Left ventricle myocardium superior (tissue), 1 donor: ENCODE measurements around the gene ADORA1. TPM values are rescaled to one million over a fixed set of nuclear protein-coding genes. Genes with fewer than 3 reads are reported as not detected.

Experiments used
- ATAC-seq: fragments of 200-7000 bp; cut with Tn5 transposase; one replicate; pipeline ENCODE4 v1.9.1; 2020; ENCODE audit warnings: mild to moderate bottlenecking, moderate library complexity
- DNase-seq: peaks from one replicate; pipeline ENCODE4 v3.0.0-alpha.2; 2020
- intact Hi-C: fragments of 100-400 bp; cut with micrococcal nuclease; formaldehyde crosslinking; loops from one replicate; pipeline ENCODE4 v1.11.0; 2022
- total RNA-seq: library from RNA; stranded (reverse); fragmentation: NEBNext Ultra II Directional; extraction: Animal tissue kit (Norgen Biotek cat#: 25700); gene quantifications from one replicate; pipeline ENCODE4 v1.2.1, GENCODE V29; 2021
- donor health status: DM: no; HTN: yes; CAD: no; lungs with severe emphysema.

Gene ADORA1
- total RNA-seq, 1 donor from 2014 or later = 13.5 TPM

- DNase-seq = no peak
- intact Hi-C loops = no loop called here
- ATAC-seq = no peak
These were observed 8.2 kb downstream of the ADORA1 start for GRCh38 chr1:203135636-203136305.

GRCh38 chr1:203136409-203137042 lies 9.0 kb downstream of the ADORA1 start:
- DNase-seq (no peak), ATAC-seq (no peak)

GRCh38 chr1:203137324-203137723 lies 9.8 kb downstream of the ADORA1 start:
- intact Hi-C loops = no loop called here
- ATAC-seq (no peak), DNase-seq (no peak)

More at GRCh38 chr1:203136409-203137042, 9.0 kb downstream of the ADORA1 start:
- intact Hi-C loops = no loop called here

- DNase-seq = no peak
- no peak for ATAC-seq
- intact Hi-C loops = no loop called here
These were observed 10.5 kb downstream of the ADORA1 start for GRCh38 chr1:203138066-203138465.

GRCh38 chr1:203139976-203140475 lies 12.5 kb downstream of the ADORA1 start:
- no peak for DNase-seq
- ATAC-seq = no peak
- intact Hi-C loops = no loop called here

GRCh38 chr1:203140743-203141520 lies 13.4 kb downstream of the ADORA1 start:
- no peak for DNase-seq
- peak; percentile 48 for ATAC-seq
- intact Hi-C loops = no loop called here

- intact Hi-C loops = no loop called here
- no peak for ATAC-seq
- DNase-seq = no peak
These were observed 14.6 kb downstream of the ADORA1 start for GRCh38 chr1:203142124-203142523.

- ATAC-seq = no peak
- intact Hi-C loops = no loop called here
- no peak for DNase-seq
These were observed 15.3 kb downstream of the ADORA1 start for GRCh38 chr1:203142684-203143408.

- DNase-seq (peak; percentile 53), ATAC-seq (peak; percentile 81)
- intact Hi-C loops = no loop called here
These were observed 16.1 kb downstream of the ADORA1 start for GRCh38 chr1:203143641-203144040.

GRCh38 chr1:203144661-203145060 lies 17.1 kb downstream of the ADORA1 start:
- DNase-seq = no peak
- intact Hi-C loops = no loop called here
- no peak for ATAC-seq

GRCh38 chr1:203145321-203146041 lies 18.0 kb downstream of the ADORA1 start:
- no peak for ATAC-seq
- no peak for DNase-seq
- intact Hi-C loops = no loop called here

- intact Hi-C loops = no loop called here
- ATAC-seq = no peak
- DNase-seq = no peak
These were observed 18.5 kb downstream of the ADORA1 start for GRCh38 chr1:203146042-203146369.

- DNase-seq (no peak), ATAC-seq (no peak)
- intact Hi-C loops = no loop called here
These were observed 19.0 kb downstream of the ADORA1 start for GRCh38 chr1:203146537-203146936.

GRCh38 chr1:203147376-203147775 lies 19.9 kb downstream of the ADORA1 start:
- intact Hi-C loops = no loop called here
- DNase-seq (no peak), ATAC-seq (no peak)

GRCh38 chr1:203148127-203148526 lies 20.6 kb downstream of the ADORA1 start:
- intact Hi-C loops = no loop called here
- DNase-seq = no peak

GRCh38 chr1:203148579-203148978 lies 21.1 kb downstream of the ADORA1 start:
- intact Hi-C loops = no loop called here
- ATAC-seq (no peak), DNase-seq (no peak)

More at GRCh38 chr1:203148127-203148526, 20.6 kb downstream of the ADORA1 start:
- ATAC-seq = no peak

- DNase-seq = no peak
- intact Hi-C loops = no loop called here
- ATAC-seq = no peak
These were observed 21.8 kb downstream of the ADORA1 start for GRCh38 chr1:203149188-203149840.

GRCh38 chr1:203150511-203151297 lies 23.2 kb downstream of the ADORA1 start:
- intact Hi-C loops = no loop called here
- no peak for ATAC-seq
- no peak for DNase-seq
